T-helper 1 cell (primary cell): ENCODE measurements around the gene SPRYD3.
"Not testable (repeated sequence)": the region's sequence is repeated elsewhere in the genome, so short reads cannot be mapped to it uniquely, and the experiment has no call there.

ENCODE experiments used
- DNase-seq, 5 donors: peaks; one replicate each; pipeline ENCODE4 v3.0.0-alpha.2; 2012 to 2020

The SPRYD3 gene

DNA sequence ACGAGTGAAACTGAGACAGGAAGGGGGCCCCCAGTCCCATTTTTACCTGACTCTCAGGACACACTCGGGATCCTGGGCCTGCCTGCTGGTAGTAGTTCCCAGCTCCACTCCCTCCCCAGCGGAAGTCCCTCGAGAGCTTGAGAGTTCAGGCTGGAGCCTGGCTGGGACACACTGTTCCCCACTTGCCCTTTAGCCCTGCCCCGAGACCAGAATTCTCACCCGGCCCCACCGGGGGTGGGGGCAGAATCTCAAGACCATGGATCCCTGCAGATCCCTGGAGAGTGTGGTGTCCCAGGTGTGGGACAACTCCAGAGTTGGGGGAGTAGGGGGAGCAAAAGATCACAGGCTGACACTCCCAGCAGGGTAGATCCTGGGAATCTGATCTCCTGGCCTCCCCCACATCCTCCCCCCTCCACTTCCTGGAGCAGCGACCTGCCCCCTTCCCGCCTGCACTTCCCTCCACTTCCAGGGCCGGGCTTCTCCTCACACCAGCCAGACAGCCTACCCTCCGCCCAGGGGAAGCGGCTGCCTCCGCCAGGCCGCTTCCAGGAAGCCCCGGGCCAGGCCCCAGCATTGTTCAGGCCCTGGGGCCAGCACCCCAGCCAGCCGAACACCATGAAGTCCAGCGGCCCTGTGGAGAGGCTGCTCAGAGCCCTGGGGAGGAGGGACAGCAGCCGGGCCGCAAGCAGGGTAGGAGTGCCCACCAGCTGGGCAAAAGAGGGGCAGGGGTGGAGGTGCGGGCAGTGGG is 29.4 kb downstream of the SPRYD3 start, which contains the start of gene TNS2:
TSS of gene TNS2 (plus strand) at position 495 of the 748 bp plus-strand sequence. CDS start at position 616, 121 bp downstream.
- DNase-seq, result no peak

DNA sequence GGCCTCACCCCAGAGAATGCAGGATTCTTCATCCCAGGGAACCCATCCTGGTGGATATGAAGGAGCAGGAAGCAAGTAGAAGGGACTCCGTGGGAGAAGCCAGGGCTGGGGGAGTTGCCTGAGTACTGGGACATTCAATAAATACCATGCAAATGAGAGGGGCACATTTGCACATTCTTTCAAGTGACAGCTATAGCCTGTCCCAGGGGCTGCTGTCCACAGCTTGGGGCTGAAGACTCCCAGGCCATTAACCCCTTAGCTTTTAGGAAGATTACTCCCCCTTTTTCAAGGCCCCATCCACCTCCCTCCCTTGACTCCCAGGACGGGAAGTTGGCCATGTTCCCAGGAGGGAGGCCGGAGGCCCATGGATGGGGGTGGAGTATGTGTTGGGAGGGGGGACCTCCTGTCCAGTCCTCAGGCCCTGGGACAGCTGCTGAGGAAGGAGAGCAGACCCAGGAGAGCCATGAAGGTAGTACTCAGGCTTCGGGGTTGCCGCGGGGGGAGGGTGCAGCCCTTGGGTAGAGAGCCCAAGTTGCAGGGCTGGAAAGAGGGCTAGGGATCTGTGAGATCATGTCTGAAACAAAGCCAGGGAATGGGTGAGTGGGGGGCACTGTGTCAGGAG is 30.3 kb downstream of the SPRYD3 start:
- DNase-seq, result no peak

DNA sequence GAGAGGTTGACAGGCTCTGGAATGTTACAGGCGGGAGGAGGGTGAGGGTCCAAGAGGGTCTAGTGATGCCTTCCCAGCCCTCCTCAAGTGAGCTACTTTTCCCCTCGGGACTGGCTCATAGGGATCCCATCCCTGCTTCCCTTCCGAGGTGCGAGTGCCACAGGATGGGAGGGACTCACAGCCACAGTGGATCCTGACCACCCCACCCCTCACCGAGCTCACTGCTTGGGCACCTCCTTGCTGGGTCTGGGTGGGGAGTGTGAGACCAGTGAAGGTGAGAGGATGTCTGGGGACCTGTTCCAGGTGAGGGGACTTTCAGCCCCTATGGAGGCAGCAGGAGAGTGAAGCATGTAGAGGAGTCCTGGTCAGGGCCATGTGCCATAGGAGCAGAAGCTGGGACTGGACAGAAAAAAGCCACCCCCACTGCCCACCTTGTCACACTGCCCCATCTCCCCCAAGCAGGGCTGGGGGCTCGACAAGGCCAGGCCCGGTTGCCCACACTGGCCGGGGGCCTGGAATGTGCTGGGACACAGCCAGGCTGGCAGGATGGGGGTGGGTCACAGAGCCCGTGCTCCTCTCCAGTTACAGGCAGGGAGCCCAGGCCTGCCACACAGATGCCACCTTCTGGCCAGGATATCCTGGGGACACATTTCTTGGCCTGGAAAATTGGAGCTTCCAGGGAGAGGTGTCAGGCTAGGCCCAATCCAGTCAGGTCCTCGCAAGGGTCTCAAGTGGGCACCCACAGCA is 31.0 kb downstream of the SPRYD3 start:
- no peak for DNase-seq

DNA sequence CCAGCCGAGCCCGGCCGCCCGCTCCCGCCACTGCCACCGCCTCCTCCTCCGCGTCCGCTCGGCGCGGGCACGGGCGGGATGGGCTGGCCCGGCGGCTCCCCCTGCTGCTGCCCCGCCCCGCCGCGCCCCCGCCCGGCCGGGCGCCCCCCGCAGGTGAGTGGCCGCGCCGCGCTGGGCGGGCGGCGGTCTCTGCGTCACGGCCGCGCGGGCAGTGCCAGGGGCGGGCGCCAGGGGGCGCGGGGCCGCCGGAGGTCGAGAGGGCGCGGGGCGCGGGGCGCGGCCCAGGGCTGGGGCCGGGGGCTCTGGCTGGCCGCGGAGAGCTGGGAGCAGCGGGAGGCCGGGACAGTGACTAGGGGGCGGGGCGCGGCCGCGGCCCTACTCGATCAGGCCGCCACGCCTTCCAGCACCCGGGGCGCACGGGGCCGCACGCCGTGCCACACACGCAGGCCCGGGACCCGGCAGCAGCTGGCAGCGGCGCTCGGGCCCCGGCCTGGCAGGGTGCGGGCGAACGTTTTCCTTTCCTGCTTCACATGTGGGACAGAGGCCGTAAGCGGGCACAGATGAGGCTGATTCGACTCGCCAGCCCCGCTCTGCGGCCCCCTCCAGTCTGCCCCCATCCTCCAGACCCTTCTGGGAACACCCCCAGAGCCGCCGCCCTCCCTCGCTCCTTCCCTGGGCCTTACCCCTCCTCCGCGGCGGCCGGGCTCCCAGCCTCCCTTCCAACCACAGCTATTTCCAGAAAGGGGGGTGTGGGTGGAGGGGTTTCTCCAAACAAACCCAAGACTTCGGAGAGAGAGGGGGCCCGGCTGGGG is 31.8 kb downstream of the SPRYD3 start:
- DNase-seq, result peak; percentile 51 to 78 (median 65)

DNA sequence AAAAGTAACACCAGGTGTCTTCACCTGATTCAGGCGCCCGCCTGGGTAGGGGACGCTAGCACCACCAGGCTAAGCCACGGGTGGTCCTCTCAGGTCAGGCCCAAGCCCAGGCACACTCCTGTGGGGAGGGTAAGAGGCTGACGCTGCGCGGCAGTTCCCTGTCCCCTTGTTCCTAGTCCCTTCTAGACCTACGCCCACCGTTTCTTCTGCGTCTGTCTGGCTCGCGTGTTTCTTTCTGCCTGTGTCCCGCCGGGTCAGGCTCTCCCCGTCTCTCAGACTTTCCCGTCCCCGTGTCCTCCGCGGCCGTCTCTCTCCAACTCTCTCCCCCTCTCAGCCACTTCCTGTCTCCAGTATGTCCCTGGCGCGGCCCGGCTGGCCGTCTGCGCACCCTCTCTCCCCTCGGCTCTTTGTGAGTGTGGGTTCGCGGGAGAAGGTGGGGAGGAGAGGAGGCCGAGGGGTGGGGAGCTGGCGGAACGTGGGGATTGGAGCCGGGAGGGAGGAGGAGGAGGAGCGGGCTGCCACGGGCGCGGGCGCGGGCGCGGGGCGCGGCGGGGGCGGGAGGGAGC is 32.5 kb downstream of the SPRYD3 start:
- DNase-seq, result peak in 3 of 5 donors; percentile 45 to 54 (median 53)

DNA sequence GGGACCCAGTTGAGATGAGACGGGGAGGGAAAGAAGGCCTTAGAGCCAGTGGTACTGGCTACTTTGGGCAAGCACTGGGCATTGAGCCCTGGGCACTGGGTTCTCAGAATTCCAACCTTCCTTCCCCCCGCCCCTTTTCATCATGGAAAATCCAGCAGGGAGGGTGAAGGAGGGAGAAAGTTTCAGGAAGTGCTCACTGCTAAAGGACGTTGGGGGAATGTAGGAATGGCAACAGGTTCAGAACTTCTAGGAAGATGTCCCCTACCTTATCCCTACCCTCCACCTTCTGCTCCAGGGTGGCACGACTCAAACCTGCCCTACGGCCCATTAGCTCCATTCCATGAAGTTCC is 33.5 kb downstream of the SPRYD3 start:
- no peak for DNase-seq

DNA sequence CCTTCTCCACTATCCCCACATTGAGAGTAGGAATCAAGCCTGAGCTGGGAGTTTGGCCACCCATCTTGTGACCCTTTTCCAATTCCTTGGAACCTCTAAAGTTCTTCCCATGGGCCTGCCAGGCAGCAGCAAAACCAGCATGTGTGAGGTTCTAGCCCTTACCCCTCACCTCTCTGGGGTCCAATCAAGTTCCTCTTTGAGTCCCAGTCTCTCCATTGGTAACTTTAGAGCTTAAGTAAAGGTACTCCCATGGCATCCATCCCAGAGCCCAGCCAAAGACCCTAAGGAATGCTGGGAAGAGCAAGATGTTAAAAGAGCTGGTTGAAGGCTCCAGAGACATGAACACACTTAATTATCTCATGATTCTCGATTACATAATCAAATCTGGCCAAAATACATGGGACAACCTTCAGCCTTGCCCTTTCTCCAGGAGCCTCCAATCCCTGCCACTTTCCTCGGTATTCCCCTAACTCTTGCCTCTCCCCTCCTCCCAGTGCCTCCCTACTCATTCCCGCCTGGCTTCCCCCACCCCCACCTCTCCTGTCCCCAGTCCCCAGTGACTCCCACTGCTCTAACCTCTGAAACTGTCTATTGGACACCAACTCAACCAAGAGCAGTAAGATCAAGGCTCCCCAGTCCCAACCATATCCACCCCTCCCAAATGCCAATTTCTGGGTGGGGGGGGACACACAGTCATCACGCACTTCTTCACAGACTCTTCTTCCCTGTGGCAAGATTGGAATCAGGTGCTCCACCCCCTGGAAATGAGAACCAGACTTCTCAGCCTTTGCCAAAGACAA is 34.1 kb downstream of the SPRYD3 start:
- no peak for DNase-seq

DNA sequence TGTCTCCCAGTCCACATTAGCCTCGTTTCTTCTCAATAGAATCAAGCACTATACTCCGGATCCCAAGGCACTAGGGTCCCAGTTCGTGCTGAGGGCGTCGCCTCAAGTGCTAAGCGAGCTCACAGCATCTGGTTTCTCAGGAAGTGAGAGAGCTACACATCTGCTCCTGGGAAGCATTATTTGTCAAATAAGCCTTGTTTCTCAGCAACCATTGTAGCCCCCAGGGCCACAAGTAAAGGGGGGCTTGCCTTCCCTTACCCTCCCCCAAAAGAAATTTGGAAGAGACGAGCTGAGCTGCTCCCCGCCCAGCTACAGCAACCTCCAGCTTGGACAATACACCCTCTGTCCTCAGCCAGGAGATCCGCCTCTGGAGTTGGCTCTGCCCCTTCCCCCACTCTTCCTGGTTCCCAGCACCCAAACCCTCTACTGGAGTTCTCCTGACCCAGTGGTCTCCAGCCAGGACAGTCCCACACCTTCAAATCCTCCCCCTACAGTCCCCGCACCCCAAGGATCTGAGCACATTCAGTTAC is 35.1 kb downstream of the SPRYD3 start:
- no peak for DNase-seq

DNA sequence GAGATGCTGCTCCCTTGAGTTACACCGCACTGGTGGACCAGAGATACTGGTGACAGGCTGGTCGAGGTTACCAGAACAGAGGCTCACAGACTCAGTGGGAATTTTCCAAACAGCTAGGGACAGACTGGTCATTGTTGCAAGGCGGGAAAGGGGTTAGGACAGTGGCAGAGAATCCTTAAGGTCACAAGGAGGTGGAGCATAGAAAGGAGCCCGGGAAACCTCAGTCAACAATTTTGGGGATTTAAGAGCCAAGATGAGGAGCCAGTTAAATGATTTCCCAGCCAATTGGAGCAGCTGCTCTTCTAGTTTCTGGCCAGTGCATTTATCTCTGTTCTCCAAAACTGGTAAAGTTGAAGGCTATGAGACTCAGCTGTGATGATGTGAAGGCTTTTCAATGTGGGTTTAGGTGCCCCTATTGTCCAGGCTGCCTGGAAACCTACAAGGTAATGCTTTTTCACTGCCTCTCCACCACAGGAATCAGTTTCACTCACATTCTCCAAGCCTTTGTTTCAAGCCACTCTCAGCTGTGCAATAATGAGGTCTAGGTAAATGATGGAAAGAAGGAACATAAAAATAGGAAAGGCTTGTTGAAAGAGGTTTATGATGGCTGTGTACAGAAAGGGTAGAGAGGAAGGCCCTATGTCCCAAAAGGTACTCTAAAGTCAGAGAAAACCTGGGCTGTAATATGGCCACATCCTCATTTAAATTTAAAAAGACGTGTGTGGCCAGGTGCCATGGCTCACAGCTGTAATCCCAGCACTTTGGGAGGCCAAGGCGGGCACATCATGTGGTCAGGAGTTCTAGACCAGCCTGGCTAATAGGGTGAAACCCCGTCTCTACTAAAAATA is 36.4 kb downstream of the SPRYD3 start:
- no peak for DNase-seq

DNA sequence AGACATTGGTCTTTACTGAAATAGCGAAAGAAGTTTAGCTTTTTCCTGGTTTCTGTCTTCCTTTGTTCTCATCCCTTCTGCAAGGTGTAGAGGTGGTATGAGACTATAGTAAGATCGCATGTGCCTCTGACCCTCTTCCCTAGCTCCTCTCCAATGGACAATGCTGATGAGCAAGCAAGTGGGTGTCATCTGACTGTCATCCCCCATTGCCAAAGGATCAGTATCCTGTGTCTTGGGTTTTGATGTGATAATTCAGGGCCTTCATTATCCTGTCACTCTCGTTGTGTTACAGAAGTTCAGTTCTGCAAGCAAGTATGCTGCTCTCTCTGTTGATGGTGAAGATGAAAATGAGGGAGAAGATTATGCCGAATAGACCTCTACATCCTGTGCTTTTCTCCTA is 39.3 kb downstream of the SPRYD3 start:
- DNase-seq, result no peak

DNA sequence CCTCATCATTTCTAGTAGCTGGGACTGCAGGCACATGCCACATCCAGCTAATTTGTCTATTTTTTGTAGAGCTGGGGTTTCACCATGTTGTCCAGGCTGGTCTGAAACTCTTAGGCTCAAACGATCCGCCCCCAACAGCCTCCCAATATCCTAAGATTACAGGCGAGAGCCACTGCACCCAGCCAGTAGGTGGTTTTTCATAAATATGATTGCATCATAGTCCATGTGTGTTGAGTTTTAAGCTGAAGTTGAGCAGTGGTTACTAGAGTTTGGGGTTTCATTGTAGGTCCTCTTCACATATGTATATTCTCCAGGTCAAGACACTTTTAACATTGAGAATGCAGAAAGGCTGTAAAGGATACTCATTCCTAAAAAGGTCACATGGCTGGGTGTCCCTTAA is 42.4 kb downstream of the SPRYD3 start:
- DNase-seq, result no peak

DNA sequence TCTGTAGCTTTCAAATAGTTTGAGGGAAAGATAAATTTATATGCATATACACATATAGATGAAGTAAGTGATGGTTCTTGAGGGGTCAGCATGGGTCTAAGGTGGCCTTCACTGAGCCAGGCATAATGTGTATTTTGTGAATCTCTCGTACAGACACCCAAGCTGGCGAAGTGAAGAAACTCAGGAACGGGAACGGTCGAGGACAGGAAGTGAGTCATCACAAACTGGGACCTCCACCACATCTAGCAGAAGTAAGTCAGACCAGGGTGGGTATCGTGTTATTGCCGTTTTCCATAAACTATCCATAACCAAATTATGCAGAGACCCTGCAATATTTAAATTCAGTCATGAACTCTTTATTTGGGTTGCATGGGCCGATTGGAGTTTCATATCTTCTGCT is 44.7 kb downstream of the SPRYD3 start:
- no peak for DNase-seq

DNA sequence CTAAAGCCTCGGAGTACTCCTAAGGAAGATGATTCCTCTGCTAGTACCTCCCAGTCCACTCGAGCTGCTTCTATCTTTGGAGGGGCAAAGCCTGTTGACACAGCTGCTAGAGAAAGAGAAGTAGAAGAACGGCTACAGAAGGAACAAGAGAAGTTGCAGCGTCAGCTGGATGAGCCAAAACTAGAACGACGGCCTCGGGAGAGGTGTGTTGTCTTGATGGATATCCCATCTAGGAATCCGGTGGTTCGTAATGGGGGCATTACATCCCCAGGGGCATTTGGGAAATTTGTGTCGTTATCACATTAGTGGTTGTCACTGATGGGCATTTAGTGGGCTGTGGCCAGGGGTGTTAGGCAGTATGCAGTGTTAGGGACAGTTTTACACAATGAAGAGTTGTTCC is 45.4 kb downstream of the SPRYD3 start:
- DNase-seq, result not testable (repeated sequence)

DNA sequence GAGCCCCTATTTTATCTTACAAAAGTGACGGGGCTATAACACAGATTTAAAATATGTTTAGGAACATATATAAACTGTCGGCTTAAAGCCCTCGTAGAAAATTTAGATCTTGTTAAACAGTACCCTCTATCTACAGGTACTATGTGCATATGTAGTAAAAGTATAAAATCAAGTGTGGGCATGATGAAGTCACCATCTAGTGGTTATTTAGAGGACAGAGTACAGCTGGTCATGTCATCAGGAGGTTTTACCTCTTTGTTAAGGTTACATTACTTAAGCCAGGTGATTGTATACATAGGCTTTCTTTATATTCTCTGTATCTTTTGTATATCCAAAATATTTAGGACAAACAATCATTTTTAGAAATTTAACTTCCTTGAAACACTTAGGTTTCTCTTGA is 47.6 kb downstream of the SPRYD3 start:
- DNase-seq, result no peak

DNA sequence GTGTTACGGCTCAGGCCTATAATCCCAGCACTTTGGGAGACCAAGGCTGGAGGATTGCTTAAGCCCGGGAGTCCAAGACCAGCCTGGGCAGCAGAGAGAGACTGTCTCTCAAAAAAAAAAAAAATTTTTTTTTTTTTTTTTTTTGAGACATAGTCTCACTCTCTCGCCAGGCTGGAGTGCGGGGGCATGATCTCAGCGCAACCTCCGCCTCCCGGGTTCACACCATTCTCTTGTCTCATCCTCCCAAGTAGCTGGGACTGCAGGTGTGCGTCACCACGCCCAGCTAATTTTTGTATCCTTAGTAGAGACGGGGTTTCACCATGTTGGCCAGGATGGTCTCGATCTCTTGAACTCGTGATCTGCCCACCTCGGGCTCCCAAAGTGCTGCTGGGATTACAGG is 52.2 kb downstream of the SPRYD3 start:
- not testable (repeated sequence) for DNase-seq

DNA sequence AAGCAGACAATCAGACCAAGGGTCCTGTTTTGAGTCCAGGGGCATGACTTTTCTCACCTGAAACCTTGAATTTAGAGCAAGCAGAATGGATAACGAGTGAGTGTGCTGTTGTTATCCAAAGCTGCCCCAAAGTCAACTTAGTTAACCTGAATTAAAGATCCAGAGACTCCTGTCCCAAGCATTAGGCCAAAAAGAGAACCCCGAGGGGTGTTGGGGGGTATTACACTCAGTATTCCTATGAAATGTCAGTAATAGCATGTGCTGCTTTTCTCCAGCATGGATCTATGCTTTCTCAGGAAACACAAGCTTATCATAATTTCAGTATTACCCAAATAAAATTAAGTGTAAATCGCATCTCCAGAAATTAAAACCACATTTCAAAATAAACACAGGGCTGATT is 53.9 kb downstream of the SPRYD3 start:
- no peak for DNase-seq

DNA sequence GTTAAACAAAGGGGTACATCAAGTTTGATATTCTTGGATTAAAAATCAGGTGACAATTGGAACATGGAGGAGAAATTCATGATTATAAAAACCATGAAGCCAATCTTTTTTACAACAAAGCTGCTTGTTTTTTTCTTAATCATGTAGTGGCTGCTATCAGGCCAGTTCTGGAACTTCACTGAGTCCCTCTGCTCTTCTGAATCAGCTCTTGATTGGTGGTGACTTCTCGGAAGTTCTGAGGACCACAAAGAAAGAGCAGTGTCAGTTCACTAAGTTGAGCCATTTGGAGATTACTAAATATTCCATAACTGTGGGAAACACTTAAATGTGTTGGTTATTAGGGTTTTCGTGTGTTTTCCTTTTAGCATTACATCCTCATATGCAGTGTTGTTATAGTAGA is 64.5 kb downstream of the SPRYD3 start:
- no peak for DNase-seq
